Measurements from ENCODE around the gene KLHL11. TPM values are rescaled to one million over a fixed set of nuclear protein-coding genes. Genes with fewer than 3 reads are reported as not detected.

The KLHL11 gene
- polyA plus RNA-seq, 1 of the 3 experiments (the other 2 are of a cell fraction): 2.6 TPM

- Histone ChIP-seq H3K27me3 (ENCODE audit: insufficient read depth) (no peaks in the 10 kb centered on the region), H3K9ac (no peak overlapping the region), H3K9me2 (no peaks in the 10 kb centered on the region), H3K36me3 (replicated peaks in 1 of 2; ENCODE audit: control insufficient read depth in 1 of 2, insufficient read depth in 2 of 2, low read length in 1 of 2) (peaks cover 33 to 37% of the 10 kb centered on the region in 2 experiments), H3K79me2 (ENCODE audit: insufficient read depth) (peaks cover 78% of the 10 kb centered on the region), H3K9me3 (no peaks in the 10 kb centered on the region), H3K27ac (ENCODE audit: low read depth in 2 of 2, low read length in 1 of 2) (peak overlapping the region in 1 of 2 experiments; percentile 23; a peak in 1 of 4 replicates), H3F3A (replicated peaks; ENCODE audit: insufficient read depth) (peaks cover 37% of the 10 kb centered on the region), H2AFZ (ENCODE audit: low read depth) (no peak overlapping the region), H3K4me2 (peak overlapping the region; percentile 89; the same call in 1 of the 2 replicates), H4K20me1 (ENCODE audit: insufficient read depth) (peaks cover 56% of the 10 kb centered on the region), H3K4me1 (ENCODE audit: control insufficient read depth in 1 of 2, insufficient read depth in 2 of 2, low read depth in 1 of 2, low read length in 1 of 2) (peaks cover 31 to 48% of the 10 kb centered on the region in 2 experiments; a peak in 3 of 4 replicates), H3K4me3 (ENCODE audit: low read depth in 2 of 2, low read length in 1 of 2) (no peak overlapping the region)
- CTCF ChIA-PET: interaction anchor here (1.0 to 1.4 kb wide), 4 partner anchors 19 to 112 kb away, joined by 3 to 4 read pairs (median 4); no protein-coding TSS in a partner anchor
- no peak for DNase-seq
- TF ChIP-seq TCF12 (IDR thresholded peaks at IDR 0.05) (no peak), RFX5 (IDR thresholded peaks at IDR 0.05; ENCODE audit: low read length) (no peak), FOXM1 (IDR thresholded peaks at IDR 0.05; ENCODE audit: low read depth) (no peak), EZH2phosphoT487 (IDR thresholded peaks at IDR 0.05; ENCODE audit: borderline replicate concordance, low read depth) (no peak), USF2 (IDR thresholded peaks at IDR 0.05; ENCODE audit: borderline replicate concordance, low read depth, low read length) (no peak), CTCF (IDR thresholded peaks at IDR 0.05) (no peak), SMC3 (IDR thresholded peaks at IDR 0.05; ENCODE audit: low read depth, low read length) (no peak), GABPA (IDR thresholded peaks at IDR 0.05; ENCODE audit: low read depth) (no peak), CHD2 (IDR thresholded peaks at IDR 0.05; ENCODE audit: low read length, partially characterized antibody) (no peak), MXI1 (IDR thresholded peaks at IDR 0.05; ENCODE audit: low read depth, low read length) (no peak), NRF1 (IDR thresholded peaks at IDR 0.05; ENCODE audit: low read depth, low read length) (no peak), FOSL2 (IDR thresholded peaks at IDR 0.05; ENCODE audit: borderline replicate concordance, low read depth) (no peak), SIN3A (IDR thresholded peaks at IDR 0.05; ENCODE audit: borderline replicate concordance, low read depth, low read length) (no peak), FOXJ3 (CRISPR knock-in tag; IDR thresholded peaks at IDR 0.05) (no peak), GATA2 (CRISPR knock-in tag; IDR thresholded peaks at IDR 0.05) (no peak), EP300 (IDR thresholded peaks at IDR 0.05; ENCODE audit: borderline replicate concordance in 1 of 2, low read depth in 1 of 2, low read length in 1 of 2) (no peak), MEF2A (IDR thresholded peaks at IDR 0.05; ENCODE audit: borderline replicate concordance, low read depth) (no peak)
- TF ChIP-seq, protein P1, sequence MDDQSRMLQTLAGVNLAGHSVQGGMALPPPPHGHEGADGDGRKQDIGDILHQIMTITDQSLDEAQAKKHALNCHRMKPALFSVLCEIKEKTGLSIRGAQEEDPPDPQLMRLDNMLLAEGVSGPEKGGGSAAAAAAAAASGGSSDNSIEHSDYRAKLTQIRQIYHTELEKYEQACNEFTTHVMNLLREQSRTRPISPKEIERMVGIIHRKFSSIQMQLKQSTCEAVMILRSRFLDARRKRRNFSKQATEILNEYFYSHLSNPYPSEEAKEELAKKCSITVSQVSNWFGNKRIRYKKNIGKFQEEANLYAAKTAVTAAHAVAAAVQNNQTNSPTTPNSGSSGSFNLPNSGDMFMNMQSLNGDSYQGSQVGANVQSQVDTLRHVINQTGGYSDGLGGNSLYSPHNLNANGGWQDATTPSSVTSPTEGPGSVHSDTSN (IDR thresholded peaks at IDR 0.05): no peak
- TF ChIP-seq, protein P2, sequence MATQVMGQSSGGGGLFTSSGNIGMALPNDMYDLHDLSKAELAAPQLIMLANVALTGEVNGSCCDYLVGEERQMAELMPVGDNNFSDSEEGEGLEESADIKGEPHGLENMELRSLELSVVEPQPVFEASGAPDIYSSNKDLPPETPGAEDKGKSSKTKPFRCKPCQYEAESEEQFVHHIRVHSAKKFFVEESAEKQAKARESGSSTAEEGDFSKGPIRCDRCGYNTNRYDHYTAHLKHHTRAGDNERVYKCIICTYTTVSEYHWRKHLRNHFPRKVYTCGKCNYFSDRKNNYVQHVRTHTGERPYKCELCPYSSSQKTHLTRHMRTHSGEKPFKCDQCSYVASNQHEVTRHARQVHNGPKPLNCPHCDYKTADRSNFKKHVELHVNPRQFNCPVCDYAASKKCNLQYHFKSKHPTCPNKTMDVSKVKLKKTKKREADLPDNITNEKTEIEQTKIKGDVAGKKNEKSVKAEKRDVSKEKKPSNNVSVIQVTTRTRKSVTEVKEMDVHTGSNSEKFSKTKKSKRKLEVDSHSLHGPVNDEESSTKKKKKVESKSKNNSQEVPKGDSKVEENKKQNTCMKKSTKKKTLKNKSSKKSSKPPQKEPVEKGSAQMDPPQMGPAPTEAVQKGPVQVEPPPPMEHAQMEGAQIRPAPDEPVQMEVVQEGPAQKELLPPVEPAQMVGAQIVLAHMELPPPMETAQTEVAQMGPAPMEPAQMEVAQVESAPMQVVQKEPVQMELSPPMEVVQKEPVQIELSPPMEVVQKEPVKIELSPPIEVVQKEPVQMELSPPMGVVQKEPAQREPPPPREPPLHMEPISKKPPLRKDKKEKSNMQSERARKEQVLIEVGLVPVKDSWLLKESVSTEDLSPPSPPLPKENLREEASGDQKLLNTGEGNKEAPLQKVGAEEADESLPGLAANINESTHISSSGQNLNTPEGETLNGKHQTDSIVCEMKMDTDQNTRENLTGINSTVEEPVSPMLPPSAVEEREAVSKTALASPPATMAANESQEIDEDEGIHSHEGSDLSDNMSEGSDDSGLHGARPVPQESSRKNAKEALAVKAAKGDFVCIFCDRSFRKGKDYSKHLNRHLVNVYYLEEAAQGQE (IDR thresholded peaks at IDR 0.05; ENCODE audit: low read depth, low read length): no peak
- TF ChIP-seq, protein P3, sequence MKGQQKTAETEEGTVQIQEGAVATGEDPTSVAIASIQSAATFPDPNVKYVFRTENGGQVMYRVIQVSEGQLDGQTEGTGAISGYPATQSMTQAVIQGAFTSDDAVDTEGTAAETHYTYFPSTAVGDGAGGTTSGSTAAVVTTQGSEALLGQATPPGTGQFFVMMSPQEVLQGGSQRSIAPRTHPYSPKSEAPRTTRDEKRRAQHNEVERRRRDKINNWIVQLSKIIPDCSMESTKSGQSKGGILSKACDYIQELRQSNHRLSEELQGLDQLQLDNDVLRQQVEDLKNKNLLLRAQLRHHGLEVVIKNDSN (IDR thresholded peaks at IDR 0.05; ENCODE audit: borderline replicate concordance, low read depth): no peak
- 61% methylated on average over 6 of the region's 6 CpGs for WGBS (ENCODE audit: low lambda C conversion rate)
- POLR2A ChIA-PET: no interaction called here
Observed at GRCh38 chr17:41914358-41914766, 49.1 kb upstream of the KLHL11 start.
